BJ (cell line): ENCODE results near the gene BST1. TPM values are rescaled to one million over a fixed set of nuclear protein-coding genes. Genes with fewer than 3 reads are reported as not detected.

Source experiments
- CTCF ChIA-PET: fragments of 350-600 bp; formaldehyde crosslinking; extraction: SDS; loops from one replicate; lab custom pipeline; 2021; ENCODE audit warnings: antibody characterized with exemption, inconsistent platforms; lab: Yijun Ruan, JAX
- POLR2A ChIA-PET: fragments of 300-600 bp; sonication (Branson Sonifier 250); formaldehyde crosslinking; extraction: SDS; loops from one replicate; lab custom pipeline; 2021; ENCODE audit warnings: antibody characterized with exemption; lab: Charles Lee
- DNase-seq: peaks from one replicate; pipeline ENCODE4 v3.0.0-alpha.2; 2011; ENCODE audit warnings: low read depth
- H3K27me3 ChIP-seq: 2 replicates; pipeline ENCODE4 v1.6.0; 2011; ENCODE audit warnings: low read length; ENCODE audit not compliant: control insufficient read depth, insufficient read depth
- H3K36me3 ChIP-seq: 2 replicates; pipeline ENCODE4 v1.5.1; 2011; ENCODE audit warnings: low read length; ENCODE audit not compliant: control insufficient read depth, insufficient read depth
- H3K4me3 ChIP-seq: 2 replicates; pipeline ENCODE4 v1.5.1; 2011; ENCODE audit warnings: low read depth, mild to moderate bottlenecking, control low read depth, low read length
- CTCF ChIP-seq: IDR thresholded peaks from 2 replicates; pipeline ENCODE4 v1.5.1; 2011; ENCODE audit warnings: low read depth, mild to moderate bottlenecking, control low read depth, inconsistent platforms, low read length, moderate library complexity; ENCODE audit not compliant: insufficient read depth
- polyA plus RNA-seq: library from polyadenylated mRNA; depleted of rRNA; stranded (reverse); fragments of >200 nt; gene quantifications from 2 replicates; pipeline ENCODE4 v1.2.3, GENCODE V29; 2011

Gene BST1
- polyA plus RNA-seq, 1 experiment, result 38.5 TPM

DNA sequence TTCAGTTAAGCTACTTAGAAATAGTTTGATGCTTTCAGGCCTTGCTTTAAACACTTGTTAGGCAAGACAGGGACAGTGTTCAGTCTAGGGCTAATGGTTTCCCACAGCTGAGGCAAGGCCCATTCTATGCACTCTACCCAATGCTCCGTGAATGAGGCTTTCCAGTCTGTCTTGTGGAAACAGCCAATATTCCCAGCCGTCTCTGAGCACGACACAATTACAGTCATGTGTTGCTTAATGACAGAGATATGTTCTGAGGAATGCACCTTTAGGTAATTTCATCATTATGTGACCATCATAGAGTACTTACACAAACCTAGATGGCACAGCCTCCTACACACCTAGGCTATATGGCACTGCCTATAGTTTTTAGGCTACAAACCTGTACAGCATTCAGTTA is 30.8 kb upstream of the BST1 start:
- ChIA-PET CTCF (interaction anchor here (0.9 to 1.0 kb wide), 2 partner anchors 16 to 18 kb away, joined by 3 read pairs; no protein-coding TSS in a partner anchor), POLR2A (no interaction called here)
- no peak for TF ChIP-seq CTCF

GRCh38 chr4:15673337-15673736 is 29.5 kb upstream of the BST1 start:
- no peak for TF ChIP-seq CTCF
- POLR2A ChIA-PET, result interaction anchor here (0.5 kb wide), 1 partner anchor 537 kb away, joined by 5 read pairs; no protein-coding TSS in a partner anchor
- CTCF ChIA-PET, result interaction anchor here (0.6 to 1.0 kb wide), 3 partner anchors 15 to 128 kb away, joined by 3 read pairs; no protein-coding TSS in a partner anchor

More for the DNA sequence above, 30.8 kb upstream of the BST1 start:
- Histone ChIP-seq H3K36me3 (no peaks in the 10 kb centered on the region), H3K4me3 (no peak overlapping the region), H3K27me3 (no peaks in the 10 kb centered on the region)
- DNase-seq, result no peak

GRCh38 chr4:15674046-15674445 is 28.8 kb upstream of the BST1 start:
- CTCF ChIA-PET, result no interaction called here
- POLR2A ChIA-PET, result interaction anchor here (0.5 kb wide), 1 partner anchor 536 kb away, joined by 5 read pairs; no protein-coding TSS in a partner anchor
- H3K36me3 ChIP-seq, result no peaks in the 10 kb centered on the region

More at GRCh38 chr4:15673337-15673736, 29.5 kb upstream of the BST1 start:
- H3K36me3 ChIP-seq, result no peaks in the 10 kb centered on the region
- no peaks in the 10 kb centered on the region for H3K27me3 ChIP-seq
- no peak overlapping the region for H3K4me3 ChIP-seq
- DNase-seq, result no peak

DNA sequence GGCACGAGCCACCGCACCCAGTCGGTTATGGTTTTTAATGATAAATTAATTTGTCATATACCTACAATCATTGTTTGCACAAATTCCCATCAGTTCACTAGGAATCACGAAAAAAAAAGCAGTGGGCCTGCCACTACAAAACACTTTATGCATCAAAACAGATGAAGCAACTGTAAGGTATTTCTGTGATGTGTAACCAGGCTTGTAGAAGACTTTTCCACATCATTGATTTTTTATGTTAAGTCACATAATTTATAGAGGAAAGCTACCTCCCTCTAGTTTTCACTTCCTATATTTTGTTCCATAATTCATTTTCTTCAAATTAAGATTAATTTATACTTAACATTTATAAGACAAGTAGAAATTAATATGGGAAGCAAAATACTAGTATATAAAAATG is 27.9 kb upstream of the BST1 start:
- H3K36me3 ChIP-seq, result no peaks in the 10 kb centered on the region
- no peak overlapping the region for H3K4me3 ChIP-seq
- DNase-seq, result no peak
- no peaks in the 10 kb centered on the region for H3K27me3 ChIP-seq
- ChIA-PET CTCF (no interaction called here), POLR2A (no interaction called here)
- no peak for TF ChIP-seq CTCF

More at GRCh38 chr4:15674046-15674445, 28.8 kb upstream of the BST1 start:
- H3K4me3 ChIP-seq, result no peak overlapping the region
- TF ChIP-seq CTCF, result no peak
- H3K27me3 ChIP-seq, result no peaks in the 10 kb centered on the region
- DNase-seq, result no peak

- ChIA-PET CTCF (interaction anchor here (1.7 kb wide), 1 partner anchor 13 kb away, joined by 8 read pairs; no protein-coding TSS in a partner anchor), POLR2A (no interaction called here)
- DNase-seq, result no peak
- Histone ChIP-seq H3K36me3 (no peaks in the 10 kb centered on the region), H3K4me3 (no peak overlapping the region), H3K27me3 (no peaks in the 10 kb centered on the region)
- TF ChIP-seq CTCF, result no peak
Measured at GRCh38 chr4:15675356-15675755, 27.5 kb upstream of the BST1 start.
